ENCODE results near the gene ATIC.
"Not testable (repeated sequence)": the region's sequence is repeated elsewhere in the genome, so short reads cannot be mapped to it uniquely, and the experiment has no call there.

ATIC gene

GRCh38 chr2:215311625-215312396, at the start of gene ATIC:
Gene ATIC (plus strand): TSS chr2:215312059. CDS start chr2:215312143, 84 bp downstream.
- DNase-seq (ENCODE audit: low spot score): peak; percentile 94

GRCh38 chr2:215262303-215262702, 49.6 kb upstream of the ATIC start:
- DNase-seq (ENCODE audit: low spot score): no peak

- no peak for DNase-seq (ENCODE audit: low spot score)
Observed at GRCh38 chr2:215262741-215263362, 49.0 kb upstream of the ATIC start.

GRCh38 chr2:215264374-215264773, 47.5 kb upstream of the ATIC start:
- no peak for DNase-seq (ENCODE audit: low spot score)

GRCh38 chr2:215269397-215270117, 42.3 kb upstream of the ATIC start:
- peak; percentile 46 for DNase-seq (ENCODE audit: low spot score)

- no peak for DNase-seq (ENCODE audit: low spot score)
Observed at GRCh38 chr2:215270118-215270451, 41.8 kb upstream of the ATIC start.

GRCh38 chr2:215271446-215271845, 40.4 kb upstream of the ATIC start:
- no peak for DNase-seq (ENCODE audit: low spot score)

GRCh38 chr2:215272918-215273317, 38.9 kb upstream of the ATIC start:
- no peak for DNase-seq (ENCODE audit: low spot score)

- DNase-seq (ENCODE audit: low spot score): no peak
Observed at GRCh38 chr2:215274829-215275228, 37.0 kb upstream of the ATIC start.

- no peak for DNase-seq (ENCODE audit: low spot score)
Observed at GRCh38 chr2:215275824-215276223, 36.0 kb upstream of the ATIC start.

- DNase-seq (ENCODE audit: low spot score): no peak
Observed at GRCh38 chr2:215277944-215278343, 33.9 kb upstream of the ATIC start.

GRCh38 chr2:215280326-215280725, 31.5 kb upstream of the ATIC start:
- no peak for DNase-seq (ENCODE audit: low spot score)

GRCh38 chr2:215283221-215283620, 28.6 kb upstream of the ATIC start:
- DNase-seq (ENCODE audit: low spot score): no peak

GRCh38 chr2:215286309-215286708, 25.6 kb upstream of the ATIC start:
- no peak for DNase-seq (ENCODE audit: low spot score)

- DNase-seq (ENCODE audit: low spot score): no peak
Observed at GRCh38 chr2:215288112-215288815, 23.6 kb upstream of the ATIC start.

GRCh38 chr2:215290980-215291599, 20.8 kb upstream of the ATIC start:
- no peak for DNase-seq (ENCODE audit: low spot score)

- no peak for DNase-seq (ENCODE audit: low spot score)
Observed at GRCh38 chr2:215293879-215294278, 18.0 kb upstream of the ATIC start.

- DNase-seq (ENCODE audit: low spot score): no peak
Observed at GRCh38 chr2:215299337-215299859, 12.5 kb upstream of the ATIC start.

GRCh38 chr2:215301994-215302393, 9.9 kb upstream of the ATIC start:
- no peak for DNase-seq (ENCODE audit: low spot score)

GRCh38 chr2:215311259-215311624, 617 bp upstream of the ATIC start:
- not testable (repeated sequence) for DNase-seq (ENCODE audit: low spot score)

- no peak for DNase-seq (ENCODE audit: low spot score)
Observed at GRCh38 chr2:215313255-215313613, 1.4 kb downstream of the ATIC start.

- no peak for DNase-seq (ENCODE audit: low spot score)
Observed at GRCh38 chr2:215314896-215315295, 3.0 kb downstream of the ATIC start.
